ENCODE data around the gene MAP3K3. TPM values are rescaled to one million over a fixed set of nuclear protein-coding genes. Genes with fewer than 3 reads are reported as not detected.
A peak's percentile ranks its signal among the peaks of the same experiment; 100 is the strongest.

MAP3K3 gene
- total and polyA plus RNA-seq, 10 of the 15 experiments (the other 5 are each of a cell fraction or from before 2014, with no cell fraction given), result 1.6 to 24.1 (median 15.0) TPM

- FAIRE-seq, result no peak
- WGBS (ENCODE audit: insufficient coverage, insufficient replicate concordance, low lambda C conversion rate, missing lambda C conversion rate), result 37% methylated on average over 12 of the region's 12 CpGs
- H4K20me1 ChIP-seq (ENCODE audit: control insufficient read depth, insufficient read depth), result no peaks in the 10 kb centered on the region
- TF ChIP-seq RAD21 (IDR thresholded peaks at IDR 0.05; ENCODE audit: insufficient read depth, low read depth, low read length), result peak; percentile 35; the same call in 1 of the 2 replicates
- TF ChIP-seq SMC3 (IDR thresholded peaks at IDR 0.05; ENCODE audit: borderline replicate concordance, low read length), result peak; percentile 12; the same call in 1 of the 2 replicates
- no peak for TF ChIP-seq REST (IDR thresholded peaks at IDR 0.05; ENCODE audit: low read depth, low read length)
- no peak for TF ChIP-seq RB1 (IDR thresholded peaks at IDR 0.05; ENCODE audit: borderline replicate concordance)
- TF ChIP-seq, protein P1, sequence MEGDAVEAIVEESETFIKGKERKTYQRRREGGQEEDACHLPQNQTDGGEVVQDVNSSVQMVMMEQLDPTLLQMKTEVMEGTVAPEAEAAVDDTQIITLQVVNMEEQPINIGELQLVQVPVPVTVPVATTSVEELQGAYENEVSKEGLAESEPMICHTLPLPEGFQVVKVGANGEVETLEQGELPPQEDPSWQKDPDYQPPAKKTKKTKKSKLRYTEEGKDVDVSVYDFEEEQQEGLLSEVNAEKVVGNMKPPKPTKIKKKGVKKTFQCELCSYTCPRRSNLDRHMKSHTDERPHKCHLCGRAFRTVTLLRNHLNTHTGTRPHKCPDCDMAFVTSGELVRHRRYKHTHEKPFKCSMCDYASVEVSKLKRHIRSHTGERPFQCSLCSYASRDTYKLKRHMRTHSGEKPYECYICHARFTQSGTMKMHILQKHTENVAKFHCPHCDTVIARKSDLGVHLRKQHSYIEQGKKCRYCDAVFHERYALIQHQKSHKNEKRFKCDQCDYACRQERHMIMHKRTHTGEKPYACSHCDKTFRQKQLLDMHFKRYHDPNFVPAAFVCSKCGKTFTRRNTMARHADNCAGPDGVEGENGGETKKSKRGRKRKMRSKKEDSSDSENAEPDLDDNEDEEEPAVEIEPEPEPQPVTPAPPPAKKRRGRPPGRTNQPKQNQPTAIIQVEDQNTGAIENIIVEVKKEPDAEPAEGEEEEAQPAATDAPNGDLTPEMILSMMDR (IDR thresholded peaks at IDR 0.05 in 2 of 3, conservative IDR thresholded peaks at IDR 0.05 in 1 of 3; ENCODE audit: control insufficient read depth in 2 of 3, extremely low read depth in 1 of 3, insufficient read depth in 1 of 3, low read depth in 3 of 3, low read length in 3 of 3), result peak in 1 of 3 experiments; percentile 28; a peak in 1 of 6 replicates
- peak; percentile 93 for TF ChIP-seq NR2F1 (conservative IDR thresholded peaks at IDR 0.05)
- 0 out of 2 replicates have a peak, but pooled peaks have one; percentile 34 for TF ChIP-seq NBN (IDR thresholded peaks at IDR 0.05)
- TF ChIP-seq USF1 (IDR thresholded peaks at IDR 0.05; ENCODE audit: borderline replicate concordance, extremely low read length, insufficient read depth, low read depth, low read length), result peak; percentile 17
- peak; percentile 67; the same call in 1 of the 2 replicates for TF ChIP-seq RAD51 (IDR thresholded peaks at IDR 0.05)
- TF ChIP-seq, protein P2, sequence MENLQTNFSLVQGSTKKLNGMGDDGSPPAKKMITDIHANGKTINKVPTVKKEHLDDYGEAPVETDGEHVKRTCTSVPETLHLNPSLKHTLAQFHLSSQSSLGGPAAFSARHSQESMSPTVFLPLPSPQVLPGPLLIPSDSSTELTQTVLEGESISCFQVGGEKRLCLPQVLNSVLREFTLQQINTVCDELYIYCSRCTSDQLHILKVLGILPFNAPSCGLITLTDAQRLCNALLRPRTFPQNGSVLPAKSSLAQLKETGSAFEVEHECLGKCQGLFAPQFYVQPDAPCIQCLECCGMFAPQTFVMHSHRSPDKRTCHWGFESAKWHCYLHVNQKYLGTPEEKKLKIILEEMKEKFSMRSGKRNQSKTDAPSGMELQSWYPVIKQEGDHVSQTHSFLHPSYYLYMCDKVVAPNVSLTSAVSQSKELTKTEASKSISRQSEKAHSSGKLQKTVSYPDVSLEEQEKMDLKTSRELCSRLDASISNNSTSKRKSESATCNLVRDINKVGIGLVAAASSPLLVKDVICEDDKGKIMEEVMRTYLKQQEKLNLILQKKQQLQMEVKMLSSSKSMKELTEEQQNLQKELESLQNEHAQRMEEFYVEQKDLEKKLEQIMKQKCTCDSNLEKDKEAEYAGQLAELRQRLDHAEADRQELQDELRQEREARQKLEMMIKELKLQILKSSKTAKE (IDR thresholded peaks at IDR 0.05; ENCODE audit: low read depth, poor library complexity, severe bottlenecking), result no peak
- TF ChIP-seq MEF2B (IDR thresholded peaks at IDR 0.05; ENCODE audit: partially characterized antibody, poor library complexity, severe bottlenecking), result peak; percentile 43
- TF ChIP-seq IRF4 (IDR thresholded peaks at IDR 0.05; ENCODE audit: low read depth, low read length), result peak; percentile 53; the same call in 1 of the 2 replicates
- no peak for TF ChIP-seq ESRRA (IDR thresholded peaks at IDR 0.05; ENCODE audit: low read length)
- TF ChIP-seq NR2C1 (IDR thresholded peaks at IDR 0.05), result peak; percentile 84
These were observed 66.3 kb downstream of the MAP3K3 start for GRCh38 chr17:63688396-63689020.

More at GRCh38 chr17:63688396-63689020, 66.3 kb downstream of the MAP3K3 start:
- ChIA-PET CTCF (interaction anchor here (0.6 to 2.2 kb wide), 9 partner anchors 8 to 263 kb away, joined by 3 to 11 read pairs (median 5); partner anchors contain the start of gene MAP3K3), RAD21 (ENCODE audit: unreplicated experiment) (interaction anchor here (0.7 to 1.7 kb wide), 10 partner anchors 9 to 263 kb away, joined by 3 to 7 read pairs (median 4); partner anchors contain the start of gene MAP3K3), SMC1A (ENCODE audit: uncharacterized antibody, unreplicated experiment) (interaction anchor here (0.8 to 1.9 kb wide), 5 partner anchors 9 to 64 kb away, joined by 3 to 15 read pairs (median 4); no protein-coding TSS in a partner anchor), POLR2A (interaction anchor here (1.2 to 2.9 kb wide), 2 partner anchors 9 to 66 kb away, joined by 3 to 17 read pairs; partner anchors contain the start of gene MAP3K3)
- in situ Hi-C loops (cut with MboI), result no loop called here
- Histone ChIP-seq H3K9me3 (replicated peaks; ENCODE audit: control insufficient read depth, insufficient read depth, low read length) (no peaks in the 10 kb centered on the region), H3K79me2 (ENCODE audit: control insufficient read depth, insufficient read depth, low read length) (no peaks in the 10 kb centered on the region), H3K27ac (ENCODE audit: control insufficient read depth, insufficient read depth) (no peak overlapping the region), H3K36me3 (ENCODE audit: control insufficient read depth in 2 of 2, insufficient read depth in 2 of 2, low read length in 1 of 2) (peaks cover 0 to 22% of the 10 kb centered on the region in 2 experiments), H3K27me3 (replicated peaks in 1 of 2; ENCODE audit: control insufficient read depth in 2 of 2, insufficient read depth in 2 of 2, low read length in 1 of 2) (no peaks in the 10 kb centered on the region), H3K4me3 (no peak overlapping the region), H3K4me1 (ENCODE audit: control insufficient read depth, insufficient read depth, low read length) (no peaks in the 10 kb centered on the region), H3K4me2 (ENCODE audit: control insufficient read depth, insufficient read depth) (no peak overlapping the region), H2AFZ (ENCODE audit: control insufficient read depth, low read depth, low read length) (no peak overlapping the region), H3K9ac (ENCODE audit: control insufficient read depth, insufficient read depth, low read length) (no peak overlapping the region)
- ATAC-seq, result peak; percentile 82
- intact Hi-C loops (cut with micrococcal nuclease; ENCODE audit: unreplicated experiment), result no loop called here
- no TSS peak for BruUV-seq (replicated peaks)
- no peak for DNase-seq (ENCODE audit: low read depth, low spot score)

All from GM12878 (cell line).